SW 1271 (cell line): Measurements from ENCODE around the gene HIVEP3.

Experiments
- DNase-seq, 2 experiments: peaks; one replicate each; lab custom pipeline; 2025; lab: John Stamatoyannopoulos, UW

Gene HIVEP3

DNA sequence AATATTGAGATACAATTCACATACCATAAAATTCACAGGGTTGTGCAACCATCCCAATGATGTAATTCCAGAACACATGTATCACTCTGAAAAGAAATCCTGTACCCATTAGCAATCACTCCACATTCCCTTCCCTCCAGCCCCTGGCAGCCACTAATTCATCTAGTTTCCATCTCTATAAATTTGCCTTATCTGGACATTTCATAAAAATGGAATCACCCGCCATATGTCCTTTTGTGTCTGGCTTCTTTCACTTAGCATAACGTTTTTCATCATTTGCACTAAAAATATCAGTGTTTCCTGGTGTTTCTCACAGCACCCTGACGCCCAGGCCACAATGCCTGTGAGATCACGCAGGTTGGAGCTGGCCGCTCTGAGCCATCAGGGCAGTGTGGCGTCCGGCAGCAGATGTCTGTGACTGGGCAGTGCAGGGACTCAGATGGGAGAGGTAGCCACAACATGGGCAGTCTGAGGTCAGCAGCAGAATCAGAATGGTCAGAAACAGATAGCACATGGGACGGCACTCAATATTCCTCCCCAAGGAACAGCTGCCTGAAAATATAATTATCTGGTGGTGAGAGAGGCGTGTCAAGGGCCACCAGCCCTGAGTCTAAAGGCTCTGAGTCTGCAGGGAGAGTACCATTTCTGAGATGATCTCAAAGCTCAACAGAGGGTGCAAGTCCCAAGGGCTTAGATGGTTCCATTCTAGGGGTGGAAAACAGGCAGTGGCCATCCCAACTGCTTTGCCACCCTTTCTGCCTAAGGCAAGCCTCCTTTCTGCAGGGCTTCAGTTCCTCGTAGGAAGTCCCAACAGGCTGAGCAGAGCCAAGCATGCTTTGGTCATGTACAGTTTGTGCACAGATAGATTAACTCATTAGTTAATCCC lies 304.8 kb downstream of the HIVEP3 start:
- DNase-seq: no peak

DNA sequence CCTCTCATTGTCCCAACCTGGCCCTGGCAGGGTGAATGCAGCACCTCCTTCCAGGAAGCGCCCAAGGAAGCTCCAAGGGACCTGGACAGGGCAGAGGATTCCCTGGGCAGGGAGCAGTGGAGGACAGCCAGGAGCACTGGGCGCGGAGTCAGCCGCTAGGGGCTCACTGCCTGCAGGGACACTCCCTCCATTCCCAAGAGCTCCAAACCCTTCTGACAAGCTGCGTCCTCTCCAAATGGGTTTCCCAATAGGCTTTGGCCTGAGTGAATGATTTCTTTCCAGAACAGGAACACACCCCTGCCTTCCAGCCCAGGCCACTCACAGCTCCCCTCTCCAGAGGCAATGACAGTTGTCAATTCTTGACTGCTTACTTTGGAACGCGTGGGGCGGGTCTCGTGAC lies 305.8 kb downstream of the HIVEP3 start:
- no peak for DNase-seq

DNA sequence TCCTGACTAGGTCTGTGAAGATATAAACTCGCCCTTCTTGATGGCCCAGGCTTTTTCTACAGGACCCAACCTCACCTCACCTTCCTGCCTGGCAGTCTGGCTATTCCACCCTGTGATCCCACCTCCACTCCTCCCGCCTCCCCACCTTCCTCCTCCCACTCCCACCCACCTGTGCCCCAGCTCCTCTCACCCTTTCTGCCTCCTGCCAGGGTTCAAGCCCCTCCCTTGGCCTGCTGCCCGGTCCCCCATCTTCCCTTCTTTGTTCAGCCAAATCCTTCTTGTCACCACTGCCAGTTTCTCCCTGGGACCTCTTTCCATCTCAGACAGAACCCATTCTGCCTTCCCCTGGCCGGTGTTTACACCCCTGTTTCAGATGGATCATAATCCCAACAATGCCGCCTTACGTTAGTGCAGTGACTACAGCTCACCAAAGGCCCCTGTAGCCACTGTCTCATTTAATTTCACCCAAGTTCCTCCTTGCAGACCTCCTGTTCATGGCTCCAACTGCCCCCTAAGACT lies 306.7 kb downstream of the HIVEP3 start:
- no peak for DNase-seq

GRCh38 chr1:41611068-41611931 lies 307.4 kb downstream of the HIVEP3 start:
- DNase-seq: no peak

- DNase-seq: no peak
Observed at GRCh38 chr1:41610361-41610760, 308.4 kb downstream of the HIVEP3 start.

- no peak for DNase-seq
Observed at GRCh38 chr1:41609166-41609883, 309.4 kb downstream of the HIVEP3 start.

DNA sequence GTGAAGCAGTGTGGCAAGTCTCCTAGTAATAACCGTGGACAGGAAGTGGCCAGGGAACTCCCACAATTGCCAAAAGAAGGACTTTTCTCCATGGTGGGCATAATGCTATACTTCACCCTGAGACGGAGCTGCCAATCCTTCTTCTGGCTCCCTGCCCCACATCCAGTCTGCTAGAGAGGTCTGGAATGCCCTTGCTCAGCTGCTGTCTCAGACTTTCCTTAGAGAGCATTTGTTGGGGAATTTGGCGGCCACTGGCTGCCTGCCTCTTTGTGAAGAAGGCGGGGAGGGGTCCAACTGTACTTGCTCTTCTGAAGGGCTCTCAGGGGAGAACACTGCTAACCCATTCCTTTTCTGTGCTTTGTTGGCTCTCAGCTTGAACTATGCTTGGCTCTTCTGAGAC lies 310.5 kb downstream of the HIVEP3 start:
- DNase-seq: no peak

DNA sequence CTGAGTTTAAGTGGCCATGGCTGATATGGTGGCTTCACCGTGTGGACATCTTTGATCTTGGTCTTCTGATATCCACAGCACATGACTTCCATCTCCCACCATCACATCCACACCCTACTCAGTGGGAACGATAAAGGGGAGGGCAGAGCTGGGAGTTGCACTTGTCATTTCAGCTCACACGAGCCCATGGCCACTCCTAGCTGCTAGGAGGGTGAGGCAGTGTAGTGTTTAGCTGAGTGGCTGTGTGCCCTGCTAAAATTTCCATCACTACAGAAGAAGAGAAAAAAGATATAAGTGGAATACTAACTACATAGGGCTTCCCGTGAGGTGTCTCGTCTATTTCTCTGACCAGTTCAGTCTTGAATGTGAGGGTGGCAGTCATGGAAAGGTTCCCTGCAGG lies 310.9 kb downstream of the HIVEP3 start:
- DNase-seq: no peak

- DNase-seq: peak in 1 of 2 experiments; percentile 35
Observed at GRCh38 chr1:41599912-41600311, 318.8 kb downstream of the HIVEP3 start.

- no peak for DNase-seq
Observed at GRCh38 chr1:41598325-41598724, 320.4 kb downstream of the HIVEP3 start.

DNA sequence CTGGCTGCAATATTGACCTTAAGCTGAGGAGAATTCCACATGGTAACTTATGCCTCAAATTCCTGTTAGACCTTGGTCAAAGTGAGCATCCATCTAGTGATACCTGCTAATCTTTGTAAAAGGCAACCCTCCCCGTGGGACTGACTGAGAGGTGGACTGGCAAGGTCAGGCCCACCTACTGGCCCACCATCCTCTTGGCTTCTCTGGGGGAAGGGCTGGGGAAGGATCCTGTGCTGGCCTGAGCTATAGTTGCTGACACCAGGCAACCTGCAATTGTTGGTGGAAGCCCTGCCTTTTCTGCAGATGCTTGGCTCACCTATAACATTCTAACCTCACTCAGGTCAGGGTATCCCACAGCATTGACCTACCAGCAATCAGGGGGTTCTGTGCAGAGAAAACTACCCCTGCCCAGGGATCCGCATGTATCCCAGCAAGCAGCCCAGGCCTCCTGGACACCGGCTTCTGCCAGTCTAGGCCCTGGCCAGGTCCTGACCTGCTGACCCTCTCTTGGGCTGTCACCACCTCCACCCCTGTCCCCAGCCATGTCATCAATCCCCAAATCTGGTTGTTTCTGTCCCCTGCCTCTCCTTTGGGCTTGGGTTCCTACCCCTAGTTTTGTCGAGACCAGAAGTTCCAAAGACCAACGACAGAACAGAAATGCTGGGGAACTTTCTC lies 326.1 kb downstream of the HIVEP3 start:
- no peak for DNase-seq

DNA sequence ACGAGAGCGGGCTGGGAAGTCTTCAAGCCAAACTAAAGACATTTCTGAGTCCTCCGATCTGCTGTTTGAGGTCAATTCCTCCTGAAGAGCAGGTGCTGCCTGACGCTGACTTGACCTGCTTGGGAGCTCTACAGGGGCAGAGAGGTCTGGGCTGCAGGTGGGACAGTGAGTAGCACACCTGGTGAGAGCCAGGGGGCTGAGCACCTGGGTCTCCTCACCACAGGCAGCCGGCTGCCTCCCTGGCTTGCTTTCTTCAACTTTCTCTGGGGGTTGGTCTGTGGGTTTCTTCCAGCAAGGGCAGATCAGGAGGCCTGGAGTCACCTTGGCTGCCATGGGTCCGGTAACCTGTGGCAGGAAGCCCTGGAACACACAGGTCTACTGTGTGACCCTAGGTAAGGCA lies 326.8 kb downstream of the HIVEP3 start:
- no peak for DNase-seq

DNA sequence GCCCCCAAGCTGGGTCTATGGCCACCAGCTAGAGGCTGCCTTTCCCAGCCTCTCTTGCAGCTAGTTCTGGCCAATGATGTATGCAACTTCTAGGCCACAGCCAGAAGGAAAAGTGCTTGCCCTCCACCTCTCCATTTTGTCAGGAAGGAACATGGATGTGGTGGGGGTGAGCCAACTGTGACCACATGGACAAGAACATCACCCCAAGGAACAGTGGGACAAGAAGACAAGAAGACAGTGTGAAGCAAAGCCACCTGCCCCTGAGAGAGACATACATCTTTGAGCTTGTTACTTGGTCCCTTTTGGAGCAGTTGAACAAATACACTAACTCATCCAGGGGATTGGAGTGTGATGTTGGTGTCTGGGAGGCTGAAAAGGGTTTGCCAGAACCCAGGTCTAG lies 328.4 kb downstream of the HIVEP3 start:
- DNase-seq: no peak

- no peak for DNase-seq
Observed at GRCh38 chr1:41589395-41589794, 329.3 kb downstream of the HIVEP3 start.

DNA sequence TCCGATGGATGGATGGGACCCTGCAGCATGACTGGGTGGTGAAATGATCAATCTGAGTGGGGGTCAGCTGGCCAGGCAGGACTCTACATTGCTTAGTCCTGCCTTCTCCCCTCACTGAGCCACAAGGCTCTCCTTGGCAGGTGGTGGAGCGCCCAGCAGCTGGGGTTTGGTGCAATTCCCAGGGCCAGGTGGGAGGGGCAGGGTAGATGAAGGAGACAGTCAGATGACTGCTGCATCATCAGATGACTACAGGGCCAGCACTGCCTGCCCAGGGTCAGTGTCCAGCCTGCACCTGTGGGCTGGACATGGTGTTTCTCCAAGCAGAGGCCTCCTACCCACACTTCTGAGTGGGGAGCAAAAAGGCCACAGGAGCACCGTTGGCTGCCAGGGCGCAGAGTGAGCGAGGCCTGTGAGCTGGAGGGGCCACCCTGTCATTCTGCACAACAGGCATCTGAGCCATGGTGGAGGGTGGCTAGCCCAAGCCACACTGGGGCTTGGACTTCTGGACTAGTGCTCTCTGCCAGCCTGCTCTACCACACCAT lies 330.3 kb downstream of the HIVEP3 start:
- DNase-seq: no peak

DNA sequence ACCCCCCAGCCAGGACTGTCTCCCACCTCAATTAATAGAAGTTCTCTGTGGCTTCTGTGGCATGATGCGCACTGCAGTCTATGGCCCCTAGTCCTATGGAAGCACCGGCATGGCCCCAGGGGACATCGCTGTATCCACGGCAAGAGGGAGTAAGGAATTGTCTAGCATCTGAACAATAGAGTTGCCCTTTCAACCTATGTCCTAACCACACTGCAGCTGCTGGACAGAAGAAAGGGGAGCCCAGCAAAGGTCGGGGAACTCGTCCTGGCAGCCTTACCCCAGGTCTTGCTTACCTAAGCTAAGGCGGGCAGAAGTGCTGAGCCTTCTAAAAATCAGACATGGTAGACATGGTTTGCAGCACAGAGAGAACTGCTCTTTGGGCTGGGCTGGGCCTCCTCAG lies 330.9 kb downstream of the HIVEP3 start:
- DNase-seq: no peak

GRCh38 chr1:41586230-41586629 lies 332.5 kb downstream of the HIVEP3 start:
- no peak for DNase-seq

DNA sequence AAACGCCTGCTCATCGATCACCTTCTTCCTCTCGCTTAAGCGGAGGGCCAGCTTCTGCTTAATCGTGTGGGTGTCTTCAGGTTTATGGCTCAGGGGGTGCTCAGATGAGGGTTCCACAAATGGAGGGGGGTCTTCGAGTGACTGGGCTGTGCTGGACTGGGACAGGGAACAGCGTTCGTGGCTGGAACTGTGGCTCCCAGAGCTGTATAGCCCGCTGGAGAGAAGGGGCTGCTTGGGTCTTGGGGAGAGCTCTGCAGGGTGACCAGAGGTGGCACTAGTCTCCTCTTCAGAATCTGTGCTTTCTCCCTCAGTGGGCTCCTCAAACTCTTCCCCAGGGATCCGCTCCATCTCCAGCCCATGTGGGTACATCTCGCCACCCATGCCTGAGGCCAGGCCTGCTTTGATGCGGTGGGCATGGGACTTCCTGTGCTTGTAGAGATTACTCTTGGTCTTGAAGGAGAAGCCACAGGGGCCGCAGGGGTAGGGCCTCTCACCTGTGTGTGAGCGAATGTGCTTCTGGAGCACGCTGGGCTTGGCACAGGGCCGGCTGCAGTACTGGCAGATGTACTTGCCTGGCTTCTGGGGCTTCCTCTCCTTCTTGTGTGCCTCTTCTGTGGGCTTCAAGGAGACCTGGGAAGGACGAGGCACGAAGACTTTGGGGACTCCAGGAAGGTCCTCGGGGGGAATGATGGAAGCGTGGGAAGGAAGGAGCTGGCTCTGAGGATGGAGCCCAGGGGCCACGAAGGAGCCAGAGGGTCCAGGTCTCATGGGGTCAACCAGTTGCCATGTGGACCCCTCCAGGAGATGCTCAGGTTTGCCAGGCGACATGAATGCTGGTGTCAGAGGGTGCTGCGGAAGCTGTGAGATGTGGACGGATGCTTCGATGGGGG lies 334.8 kb downstream of the HIVEP3 start:
- DNase-seq: no peak

DNA sequence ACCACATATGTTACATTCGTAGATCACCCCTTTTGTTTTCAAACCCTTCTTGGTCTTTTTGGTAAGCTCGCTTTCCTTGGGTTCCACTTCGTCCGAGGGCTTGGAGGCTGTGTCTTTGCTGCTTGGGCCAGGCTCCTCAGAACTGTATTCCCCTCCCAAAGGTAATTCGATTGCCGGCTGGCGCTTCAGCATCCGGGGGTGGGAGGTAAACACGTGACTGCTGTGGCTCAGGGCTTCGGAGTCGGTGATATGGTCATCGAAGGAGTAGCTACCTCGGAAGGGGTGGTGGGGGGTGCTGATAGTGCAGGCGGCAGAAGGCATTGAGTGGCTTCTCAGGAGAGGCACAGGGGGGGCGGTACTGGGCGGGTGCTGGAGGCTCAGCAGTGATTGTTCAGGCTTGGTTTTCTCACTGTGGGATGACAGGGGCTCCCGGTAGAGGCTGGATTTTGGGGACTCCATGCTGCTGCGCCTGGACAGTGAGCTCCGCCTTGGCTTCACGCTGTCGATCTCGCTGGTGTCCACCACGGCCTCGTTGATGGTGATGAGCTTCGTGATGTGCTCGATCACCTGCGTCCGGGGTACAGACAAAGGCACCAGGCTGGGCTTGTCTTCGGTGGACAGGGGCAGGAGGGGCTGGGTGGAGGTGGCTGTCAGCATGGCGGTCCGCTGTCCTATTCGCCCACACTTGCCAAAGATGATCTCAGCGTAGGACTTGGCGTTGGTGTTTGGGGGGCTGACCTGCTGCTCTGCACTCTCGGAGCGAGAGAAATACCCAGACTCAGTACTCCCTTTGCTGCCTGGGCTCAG lies 335.7 kb downstream of the HIVEP3 start:
- no peak for DNase-seq
